Measurements from ENCODE around the gene AQP7.
"Not testable (repeated sequence)": the region's sequence is repeated elsewhere in the genome, so short reads cannot be mapped to it uniquely, and the experiment has no call there.

The AQP7 gene

DNA sequence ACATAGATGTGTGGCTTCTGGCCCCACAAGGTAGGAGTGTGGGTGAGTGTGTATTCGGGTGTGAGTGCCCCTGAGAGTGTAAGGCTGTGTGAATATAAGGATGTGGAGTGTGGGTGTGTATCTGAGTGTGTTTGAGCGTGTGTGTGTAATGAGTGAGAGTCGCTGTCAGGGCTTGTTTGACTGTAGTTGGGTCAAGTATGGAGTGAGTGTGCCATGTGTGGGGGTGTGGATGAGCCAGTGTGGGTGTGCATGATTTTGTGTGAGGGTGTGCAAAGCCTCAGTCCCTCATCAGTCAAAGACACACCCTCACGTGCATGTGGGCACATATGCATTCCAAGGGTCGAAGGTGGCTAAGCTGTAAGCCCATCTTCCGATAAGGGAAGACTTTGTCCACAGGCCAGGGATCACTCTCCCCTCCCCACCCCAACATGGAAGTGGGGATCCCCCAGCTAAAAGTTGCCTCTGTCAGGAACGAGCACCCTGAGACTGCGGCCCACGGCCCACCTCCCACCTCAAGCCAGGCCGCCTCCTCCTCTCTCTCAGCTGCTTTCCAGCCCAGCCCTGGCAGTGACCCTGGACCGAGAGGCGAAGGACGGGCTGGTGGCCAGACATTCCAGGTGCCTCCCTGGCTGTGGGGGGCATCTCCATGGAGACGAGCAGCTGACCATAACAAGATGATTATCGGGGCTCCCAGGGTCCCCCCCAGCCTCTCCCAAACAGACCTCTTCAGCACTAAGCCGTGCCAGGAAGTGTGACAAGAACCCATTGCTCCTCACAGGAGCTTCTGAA is 32.1 kb upstream of the AQP7 start:
- peak in 1 of 58 donors; percentile 2 for DNase-seq

DNA sequence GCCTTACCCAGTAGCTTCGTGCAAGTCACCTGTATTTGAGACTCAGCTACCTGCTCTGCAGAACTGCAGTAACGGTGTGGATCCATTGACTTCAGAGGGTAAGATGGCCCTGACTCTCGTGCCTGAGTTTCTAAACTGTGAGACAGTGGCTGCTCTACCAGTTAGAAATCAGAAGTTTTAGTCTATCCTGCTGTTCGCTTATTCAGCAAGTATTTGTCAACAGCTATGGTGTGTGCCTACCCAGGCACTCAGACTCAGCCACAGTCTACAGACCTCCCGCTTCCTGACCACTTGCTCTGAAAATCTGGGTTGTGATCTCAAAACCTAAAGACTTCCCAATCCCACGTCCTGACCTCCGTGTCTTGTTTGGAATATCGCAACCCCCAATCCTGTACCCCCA is 31.5 kb upstream of the AQP7 start:
- DNase-seq: no peak

DNA sequence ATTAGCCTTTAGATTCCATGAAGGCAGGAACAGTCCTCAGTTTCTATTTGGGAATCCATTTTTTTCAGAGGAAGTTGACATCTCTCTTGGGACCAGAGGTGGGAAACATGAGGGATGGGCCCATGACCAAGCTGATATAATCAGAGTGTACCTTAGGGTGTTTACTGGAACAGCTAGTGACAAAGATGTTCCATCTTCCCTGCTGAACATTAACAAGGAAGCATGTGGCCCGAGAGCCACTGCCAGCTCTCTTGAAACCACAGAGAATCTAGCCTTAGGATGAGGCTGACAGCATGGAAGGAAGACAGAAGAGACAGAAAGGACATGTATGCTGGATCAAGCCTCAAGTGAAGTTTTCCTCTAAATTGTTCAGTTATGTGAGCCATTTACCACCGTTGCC is 29.1 kb upstream of the AQP7 start:
- DNase-seq: no peak

DNA sequence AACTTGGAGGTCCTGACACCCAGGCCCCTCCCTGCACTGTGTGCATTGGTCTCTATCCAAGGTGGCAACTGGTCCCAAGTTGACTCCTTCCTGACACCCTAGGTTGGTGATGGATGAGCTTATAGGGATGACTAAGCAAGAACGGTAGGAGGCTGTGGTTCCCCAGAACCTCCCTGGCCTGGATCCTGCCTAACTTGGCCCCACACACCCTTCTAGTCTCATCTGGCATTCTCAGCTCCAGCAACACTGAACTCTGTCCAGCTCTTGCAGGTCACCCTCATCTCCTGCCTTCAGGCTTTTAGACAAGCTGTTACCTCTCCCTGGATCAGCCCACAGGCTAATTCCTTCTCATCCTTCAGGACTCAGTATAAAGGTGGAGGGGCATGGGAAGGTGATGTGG is 28.6 kb upstream of the AQP7 start:
- DNase-seq: no peak

DNA sequence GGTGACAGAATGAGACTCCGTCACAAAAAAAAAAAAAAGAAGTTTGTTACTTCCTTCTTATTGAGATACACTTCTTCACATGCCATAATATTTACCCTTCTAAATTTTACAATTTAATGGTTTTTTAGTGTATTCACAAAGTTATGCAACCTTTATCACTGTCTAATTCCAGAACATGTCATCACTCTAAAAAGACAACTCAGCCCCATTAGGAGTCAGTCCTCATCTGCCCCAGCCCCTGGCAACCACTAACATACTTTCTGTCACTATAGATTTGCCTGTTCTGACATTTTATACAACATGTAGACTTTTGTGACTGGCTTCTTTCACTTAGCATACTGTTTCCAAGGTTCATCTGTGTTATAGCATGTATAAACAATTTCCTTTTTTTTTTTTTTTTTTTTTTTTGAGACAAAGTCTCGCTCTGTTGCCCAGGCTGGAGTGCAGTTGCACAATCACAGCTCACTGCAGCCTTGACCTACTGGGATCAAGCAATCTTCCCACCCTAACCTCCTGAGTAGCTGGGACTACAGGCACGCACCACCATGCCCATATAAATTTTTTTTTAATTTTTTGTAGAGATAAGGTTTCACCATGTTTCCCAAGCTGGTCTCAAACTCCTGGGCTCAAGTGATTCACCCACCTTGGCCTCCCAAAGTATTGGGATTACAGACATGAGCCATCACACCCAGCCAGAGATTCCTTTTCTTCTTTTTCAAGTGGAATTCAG is 27.1 kb upstream of the AQP7 start:
- no peak for DNase-seq

DNA sequence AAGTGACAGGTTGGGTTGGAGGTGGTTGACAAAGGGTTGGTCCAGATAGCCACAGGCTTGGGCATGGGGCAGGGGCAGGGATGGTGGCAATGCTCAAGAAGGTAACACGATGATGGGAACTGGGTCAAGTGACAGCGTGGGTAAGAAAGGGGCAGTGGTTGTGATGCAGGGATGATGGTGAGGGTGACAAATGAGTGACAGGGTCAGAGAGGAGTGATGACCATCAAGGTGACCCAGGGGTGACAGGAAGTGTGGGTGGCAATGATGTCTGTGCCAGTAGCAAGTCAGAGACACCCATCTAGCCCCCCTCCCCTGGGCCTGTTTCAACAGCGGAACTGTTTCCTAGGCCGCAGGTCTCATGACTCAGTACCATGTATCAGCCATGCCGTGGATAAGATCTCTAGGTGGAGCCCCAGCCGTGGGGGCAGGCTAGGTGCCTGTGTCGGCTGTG is 24.5 kb upstream of the AQP7 start:
- DNase-seq: no peak

DNA sequence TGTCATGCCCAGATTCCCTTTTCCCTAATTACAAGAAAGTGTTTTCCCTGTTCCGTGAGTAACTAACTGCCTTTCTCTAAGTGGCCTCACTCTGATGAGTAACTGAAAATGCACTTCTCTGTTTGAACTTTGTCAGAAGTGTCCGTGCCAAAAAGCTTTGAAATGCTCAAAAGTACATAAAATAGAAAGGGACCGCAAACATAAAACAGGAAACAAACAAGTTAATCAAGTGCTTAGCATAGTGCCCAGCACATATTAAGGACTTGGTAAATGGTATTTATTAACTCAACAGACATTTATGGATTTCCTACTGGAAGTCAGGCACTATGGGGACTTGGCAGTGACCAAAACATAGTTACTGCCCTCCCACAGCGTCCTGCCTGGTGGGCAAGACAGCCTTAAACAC is 22.8 kb upstream of the AQP7 start:
- no peak for DNase-seq

DNA sequence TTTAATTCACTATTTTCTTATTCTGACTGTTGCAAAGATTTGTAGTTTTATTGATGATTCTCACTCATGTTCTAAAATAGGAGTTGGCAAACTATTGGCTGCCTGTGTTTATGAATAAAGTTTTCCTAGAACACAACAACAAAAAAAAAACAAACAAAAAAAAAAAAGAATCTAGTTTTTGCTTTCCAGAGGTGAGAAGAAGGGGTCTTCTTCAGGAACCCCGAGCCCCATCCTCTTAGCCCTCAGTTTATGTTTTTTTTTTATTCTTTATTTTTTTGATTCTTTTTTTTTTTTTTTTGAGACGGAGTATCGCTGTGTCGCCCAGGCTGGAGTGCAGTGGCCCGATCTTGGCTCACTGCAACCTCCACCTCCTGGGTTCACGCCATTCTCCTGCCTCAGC is 22.1 kb upstream of the AQP7 start:
- not testable (repeated sequence) for DNase-seq

DNA sequence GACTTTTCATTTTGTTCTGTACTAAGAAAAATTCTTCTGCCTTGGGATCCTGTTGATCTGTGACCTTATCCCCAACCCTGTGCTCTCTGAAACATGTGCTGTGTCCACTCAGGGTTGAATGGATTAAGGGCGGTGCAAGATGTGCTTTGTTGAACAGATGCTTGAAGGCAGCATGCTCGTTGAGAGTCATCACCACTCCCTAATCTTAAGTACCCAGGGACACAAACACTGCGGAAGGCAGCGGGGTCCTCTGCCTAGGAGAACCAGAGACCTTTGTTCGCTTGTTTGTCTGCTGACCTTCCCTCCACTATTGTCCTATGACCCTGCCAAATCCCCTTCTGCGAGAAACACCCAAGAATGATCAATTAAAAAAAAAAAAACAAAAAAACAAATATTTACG is 21.7 kb upstream of the AQP7 start:
- not testable (repeated sequence) for DNase-seq

DNA sequence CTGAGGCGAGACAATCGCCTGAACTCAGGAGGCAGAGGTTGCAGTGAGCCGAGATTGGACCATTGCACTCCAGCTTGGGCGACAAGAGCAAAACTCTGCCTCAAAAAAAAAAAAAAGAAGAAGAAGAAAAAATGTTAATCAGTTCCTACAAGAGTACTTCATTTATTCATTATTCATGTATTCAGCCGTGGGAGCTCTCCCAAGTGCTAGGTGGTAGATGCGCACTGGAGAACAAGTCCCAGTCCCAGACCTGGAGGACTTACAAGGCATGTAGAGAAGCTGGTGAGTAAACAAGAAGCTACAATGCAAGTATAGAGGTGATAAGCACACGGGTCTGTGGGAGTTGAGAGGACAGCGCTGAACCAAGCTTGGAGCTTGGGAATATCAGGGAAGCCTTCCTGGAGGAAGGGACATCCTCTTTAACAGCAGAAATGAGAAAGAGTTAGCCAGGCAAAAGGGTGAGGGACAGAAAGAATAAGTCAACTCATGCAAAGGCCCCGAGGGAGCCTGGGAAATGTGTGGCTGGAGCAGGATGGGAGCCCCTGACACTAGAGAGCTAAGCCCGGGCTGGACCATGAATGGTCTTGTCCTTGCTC is 17.4 kb upstream of the AQP7 start:
- DNase-seq: no peak

DNA sequence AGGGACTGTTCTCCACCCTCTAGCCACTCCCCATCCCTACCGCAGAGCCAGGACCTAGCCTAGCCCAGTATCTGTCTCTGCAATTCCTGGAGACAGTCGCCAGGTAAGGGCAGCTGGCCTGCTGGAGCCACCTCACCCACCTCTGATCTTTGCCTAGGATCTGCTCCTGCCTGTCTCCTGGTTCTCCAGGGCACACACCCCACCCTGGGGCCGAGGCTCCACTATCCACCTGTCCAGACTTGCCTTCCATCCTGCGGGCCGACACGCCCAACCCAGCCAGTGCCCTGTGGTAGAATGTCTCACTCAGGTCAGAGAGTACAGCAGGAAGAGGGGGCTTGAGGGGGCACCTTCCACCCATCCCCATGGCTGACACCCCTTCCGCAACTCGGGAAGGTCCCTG is 15.7 kb upstream of the AQP7 start:
- DNase-seq: no peak

DNA sequence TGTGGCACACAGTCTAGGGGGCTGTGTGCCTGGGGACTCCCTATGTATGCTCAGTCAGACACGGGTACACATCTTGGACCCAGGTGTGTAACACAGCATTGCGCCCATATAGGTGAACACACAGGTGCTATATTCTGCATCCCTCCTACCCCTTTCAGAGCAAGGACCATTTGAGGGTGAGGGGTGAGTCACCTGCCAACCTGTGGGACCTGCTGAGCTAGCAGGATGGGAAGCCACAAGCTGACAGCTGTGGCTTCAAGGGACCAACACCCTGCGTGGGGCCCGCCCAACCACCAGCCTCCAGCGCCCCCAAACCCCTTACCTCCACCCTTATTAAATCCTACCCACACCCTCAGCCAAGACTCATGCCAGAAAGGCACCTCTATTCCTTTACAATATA is 14.6 kb upstream of the AQP7 start:
- DNase-seq: no peak

DNA sequence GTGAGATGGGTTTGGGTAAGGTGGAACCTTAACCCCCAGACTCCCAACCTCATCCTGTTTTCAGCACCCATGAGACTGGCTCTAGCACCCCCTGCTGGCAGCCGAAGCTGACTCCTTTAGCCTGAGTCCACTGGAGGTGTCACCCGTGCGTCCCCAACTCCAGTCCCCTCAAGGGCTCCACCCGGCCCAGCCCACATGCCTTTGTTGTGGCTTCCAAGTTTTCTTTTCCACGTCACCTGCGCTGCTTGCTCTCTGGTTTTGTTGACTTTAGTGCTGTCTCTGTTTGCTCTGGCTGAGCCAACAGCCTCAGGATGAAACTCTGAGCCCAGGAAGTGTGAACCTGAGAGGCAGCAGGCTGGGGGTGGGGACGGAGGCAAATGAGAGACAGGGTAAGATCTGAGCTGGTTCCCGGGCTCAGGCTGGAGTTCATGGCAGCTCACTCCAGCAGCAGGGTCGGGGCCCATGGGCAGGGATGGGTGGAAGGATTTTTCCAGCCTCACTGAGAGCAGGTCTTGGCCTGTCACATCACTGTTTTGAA is 13.2 kb upstream of the AQP7 start:
- peak in 30 of 58 donors; percentile 2 to 61 (median 10) for DNase-seq

DNA sequence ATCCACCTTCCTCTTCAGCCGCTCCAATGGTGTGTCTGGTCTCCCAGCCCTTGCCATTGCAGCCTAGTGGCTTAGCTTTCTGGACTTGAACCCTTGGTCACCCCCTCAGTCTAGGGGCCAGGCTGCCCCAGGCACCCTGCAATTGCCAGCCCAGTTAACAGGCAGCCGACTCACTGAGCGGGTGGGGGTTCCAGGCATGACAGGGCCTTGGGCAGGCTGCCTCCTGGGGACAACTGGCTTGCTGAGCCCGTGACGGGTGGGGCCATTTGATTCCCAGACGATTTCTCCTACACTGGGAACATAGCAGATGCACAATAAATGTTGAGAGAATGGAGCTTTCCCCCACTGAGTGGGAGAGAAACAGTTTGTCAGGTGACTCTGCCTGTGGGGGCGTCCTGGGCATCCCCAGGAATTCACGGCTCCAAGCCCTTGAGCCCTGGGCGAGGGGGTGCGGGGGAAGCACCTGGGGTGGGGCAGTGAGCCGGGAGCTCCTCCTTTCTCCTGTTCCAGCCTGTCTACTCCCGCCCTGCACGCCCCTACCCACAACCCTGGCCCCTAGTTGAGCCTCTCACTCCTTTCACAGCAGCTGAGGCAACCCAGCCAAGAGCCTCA is 12.6 kb upstream of the AQP7 start:
- no peak for DNase-seq

DNA sequence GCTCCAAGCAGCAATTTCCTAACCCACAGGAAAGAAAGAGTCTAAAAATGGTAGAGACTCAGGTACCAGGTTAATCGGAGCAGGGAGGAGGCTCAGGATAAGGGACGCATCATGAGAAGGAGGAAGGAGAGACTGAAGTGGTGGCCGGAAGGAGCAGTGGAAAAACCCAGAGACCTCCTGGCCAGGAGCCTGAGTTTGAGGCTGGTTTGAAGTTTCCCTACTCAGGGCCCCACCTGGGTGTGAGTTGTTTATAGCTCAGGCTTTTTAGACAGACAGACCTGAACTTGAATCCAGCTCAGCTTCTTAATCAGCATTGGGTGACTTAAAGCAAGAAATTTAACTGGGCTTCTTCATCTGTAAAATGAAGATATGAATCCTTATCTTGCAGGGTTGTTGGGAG is 11.9 kb upstream of the AQP7 start:
- no peak for DNase-seq

DNA sequence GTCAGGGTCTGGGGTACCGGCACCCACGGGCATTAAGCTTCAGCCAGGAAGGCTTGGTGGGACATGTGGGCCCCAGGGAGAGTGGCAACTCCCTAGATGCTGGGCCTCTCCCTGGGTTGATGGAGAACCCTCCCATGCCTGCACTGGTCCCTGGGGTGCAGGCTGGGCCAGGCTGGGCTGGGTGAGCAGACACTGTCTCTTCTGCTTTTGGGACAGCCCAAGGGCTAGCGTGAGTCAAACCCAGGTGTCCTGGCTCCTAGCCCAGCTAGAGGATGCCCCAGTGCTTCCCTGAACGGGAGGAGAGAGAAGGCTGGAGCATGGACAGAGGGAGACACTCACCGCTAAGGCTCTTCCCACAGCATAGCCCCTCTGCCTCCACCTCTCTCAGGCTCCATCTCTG is 5.7 kb upstream of the AQP7 start:
- no peak for DNase-seq

DNA sequence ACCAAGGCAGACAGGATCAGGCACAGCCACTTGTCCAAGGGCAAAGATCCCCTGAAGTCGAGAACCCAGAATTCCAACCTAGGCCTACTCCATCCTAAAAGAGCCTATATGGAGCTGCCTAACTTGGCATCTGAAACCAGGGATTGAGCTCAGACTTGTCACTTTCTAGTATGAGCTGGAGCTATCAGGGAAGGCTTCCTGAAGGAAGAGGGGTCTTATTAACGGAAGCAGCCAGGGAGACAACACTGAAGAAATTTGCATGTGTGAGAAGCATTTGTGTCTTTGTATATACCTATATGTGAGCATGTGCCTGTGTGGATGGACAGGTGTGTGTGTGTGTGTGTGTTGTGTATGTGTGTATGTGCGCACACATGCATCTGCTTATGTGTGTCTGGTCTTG is 4.7 kb upstream of the AQP7 start:
- DNase-seq: no peak

DNA sequence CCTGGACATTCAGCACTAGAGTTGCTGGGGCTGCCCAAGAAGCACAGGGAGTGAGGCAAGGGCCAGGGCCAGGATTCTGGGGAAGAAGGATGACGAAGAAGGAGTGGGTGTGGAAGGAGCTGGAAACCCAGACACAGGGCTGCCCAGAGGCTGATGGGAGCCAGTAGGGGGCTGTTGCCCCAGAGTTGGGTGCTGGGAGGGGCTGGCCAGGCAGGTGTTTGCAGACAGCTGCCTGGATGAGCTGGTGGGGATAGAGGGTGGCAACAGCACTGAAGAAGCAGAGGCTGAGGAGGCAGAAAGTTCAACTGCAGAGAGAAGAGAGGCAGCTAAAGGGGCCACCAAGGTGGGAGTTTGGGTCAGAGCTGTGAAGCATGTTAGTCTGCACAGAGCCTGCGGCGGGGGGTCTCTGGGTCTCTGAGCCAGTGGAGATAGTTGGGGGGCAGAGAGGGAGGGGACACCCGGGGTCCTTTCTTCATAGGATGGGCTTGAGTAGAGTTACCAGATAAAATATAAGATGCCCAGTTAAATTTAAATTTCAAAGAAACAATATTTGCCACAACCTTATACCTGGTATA is 2.5 kb upstream of the AQP7 start:
- DNase-seq: no peak

DNA sequence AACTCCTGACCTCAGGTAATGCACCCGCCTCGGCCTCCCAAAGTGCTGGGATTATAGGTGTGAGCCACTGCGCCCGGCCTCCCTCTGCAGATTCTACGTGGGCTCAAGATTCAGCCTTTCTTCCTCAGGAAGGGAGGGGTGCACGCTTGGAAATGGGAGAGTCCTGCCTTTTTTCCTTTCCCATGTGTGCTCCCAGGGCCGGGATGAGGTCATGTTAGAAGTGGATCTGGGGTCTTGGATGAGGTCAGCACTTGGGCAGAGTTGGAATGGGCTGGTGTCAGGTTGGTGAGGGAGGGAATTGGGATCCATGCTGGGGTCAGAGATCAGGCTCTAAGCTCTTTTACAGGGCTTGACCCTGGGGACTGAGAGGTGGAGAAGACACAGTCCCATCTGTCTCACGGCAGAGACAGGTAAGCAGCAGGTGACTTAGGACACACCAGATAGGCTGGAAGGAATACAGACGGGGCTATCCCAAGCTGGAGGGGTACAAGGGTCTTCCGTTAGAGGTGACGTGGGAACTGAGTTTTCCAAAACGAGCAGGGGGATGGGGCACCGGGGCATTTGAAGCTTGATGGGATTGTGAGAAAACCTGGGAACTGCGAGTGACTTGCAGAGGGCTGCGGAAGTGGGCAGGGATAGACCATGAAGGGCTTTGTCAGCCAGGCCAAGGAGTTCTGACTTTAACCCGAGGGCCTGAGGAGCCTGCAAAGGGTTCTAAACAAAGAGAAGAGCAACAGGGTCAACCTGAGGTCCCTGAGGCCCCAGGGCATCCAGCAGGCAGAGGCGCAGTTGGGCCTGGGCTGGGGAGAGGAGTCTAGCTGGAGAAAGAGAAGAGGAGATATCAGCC is 1.8 kb upstream of the AQP7 start:
- DNase-seq: no peak

DNA sequence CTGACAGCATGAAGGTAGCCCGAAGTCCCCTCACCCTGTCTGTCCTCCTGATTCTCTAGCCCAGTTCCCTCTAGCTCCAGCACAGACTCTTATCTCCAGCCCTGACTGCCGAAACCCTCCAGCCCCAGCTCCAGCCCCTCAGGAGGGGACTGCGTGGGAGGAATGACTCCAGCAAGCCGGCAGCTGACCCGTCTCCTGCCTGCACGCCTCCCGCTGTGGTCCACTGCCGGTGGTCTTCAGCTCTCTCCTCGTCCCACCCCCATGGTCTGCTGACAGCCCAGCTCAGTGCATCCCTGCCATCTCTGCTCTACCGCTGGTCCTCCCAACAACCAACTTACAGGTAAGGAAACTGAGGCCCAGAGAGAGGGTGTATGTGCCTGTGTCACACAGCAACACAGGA is 559 bp downstream of the AQP7 start:
- not testable (repeated sequence) for DNase-seq
